PC-9 (cell line): ENCODE data around the gene ACAD11. TPM values are rescaled to one million over a fixed set of nuclear protein-coding genes. Genes with fewer than 3 reads are reported as not detected.
A peak's percentile ranks its signal among the peaks of the same experiment; 100 is the strongest.

Source experiments
- BruUV-seq: library from RNA; stranded (reverse); fragments of 400-500 nt; replicated peaks from 2 replicates; lab custom pipeline; 2021; lab: Mats Ljungman, UMichigan
- CTCF ChIA-PET: fragments of 300-600 bp; sonication (Branson Sonifier 250); formaldehyde crosslinking; loops from one replicate; lab custom pipeline; 2022; ENCODE audit warnings: antibody characterized with exemption; lab: Charles Lee
- POLR2A ChIA-PET: fragments of 300-600 bp; sonication (Branson Sonifier 250); formaldehyde crosslinking; loops from one replicate; lab custom pipeline; 2022; ENCODE audit warnings: antibody characterized with exemption; ENCODE audit not compliant: unreplicated experiment; lab: Charles Lee
- DNase-seq, 2 experiments: peaks; one replicate each; pipeline versions ENCODE4 v3.0.0 to v3.0.0-alpha.2; 2015 to 2022; ENCODE audit warnings: mixed read lengths in 1 of 2
- H2AFZ ChIP-seq: fragments of 200-600 bp; sonication (generic); 2 replicates; pipeline ENCODE4 v1.8.1; 2017; ENCODE audit warnings: antibody characterized with exemption
- H3F3A ChIP-seq: fragments of 200-600 bp; sonication (generic); 2 replicates; pipeline ENCODE4 v1.8.1; 2017; ENCODE audit warnings: antibody characterized with exemption, mild to moderate bottlenecking, low read depth; ENCODE audit not compliant: insufficient read depth
- H3K27ac ChIP-seq: fragments of 200-600 bp; sonication (generic); 2 replicates; pipeline ENCODE4 v1.6.1; 2016; ENCODE audit warnings: mixed run types
- H3K27me3 ChIP-seq: fragments of 200-600 bp; sonication (generic); 2 replicates; pipeline ENCODE4 v1.6.1; 2016; ENCODE audit warnings: low read depth, mixed run types; ENCODE audit not compliant: insufficient read depth
- H3K36me3 ChIP-seq: fragments of 200-600 bp; sonication (generic); 2 replicates; pipeline ENCODE4 v1.6.1; 2016; ENCODE audit warnings: low read depth, mixed run types
- H3K4me1 ChIP-seq: fragments of 200-600 bp; sonication (generic); replicated peaks from 2 replicates; pipeline ENCODE4 v1.6.1; 2016; ENCODE audit warnings: mixed run types; ENCODE audit not compliant: insufficient read depth
- H3K4me2 ChIP-seq: fragments of 200-600 bp; sonication (generic); 2 replicates; pipeline ENCODE4 v1.6.1; 2017; ENCODE audit warnings: mixed run types
- H3K4me3 ChIP-seq: fragments of 200-600 bp; sonication (generic); 2 replicates; pipeline ENCODE4 v1.6.1; 2016; ENCODE audit warnings: mixed run types
- H3K79me2 ChIP-seq: fragments of 200-600 bp; sonication (generic); 2 replicates; pipeline ENCODE4 v1.6.1; 2017; ENCODE audit warnings: low read depth, mixed run types
- H3K9me2 ChIP-seq: fragments of 200-600 bp; sonication (generic); 2 replicates; pipeline ENCODE4 v1.8.1; 2017; ENCODE audit warnings: mild to moderate bottlenecking; ENCODE audit not compliant: insufficient read depth
- H3K9me3 ChIP-seq: fragments of 200-600 bp; sonication (generic); 2 replicates; pipeline ENCODE4 v1.8.1; 2016; ENCODE audit warnings: low read depth; ENCODE audit not compliant: insufficient read depth
- H4K20me1 ChIP-seq: fragments of 200-600 bp; sonication (generic); 2 replicates; pipeline ENCODE4 v1.8.1; 2017; ENCODE audit not compliant: insufficient read depth
- EZH2 ChIP-seq: fragments of 200-600 bp; sonication (generic); IDR thresholded peaks from 2 replicates; pipeline ENCODE4 v1.8.0; 2017; ENCODE audit warnings: antibody characterized with exemption, low read depth
- intact Hi-C: fragments of 100-400 bp; cut with micrococcal nuclease; formaldehyde crosslinking; loops from one replicate; pipeline ENCODE4 v1.10.0; 2022; ENCODE audit not compliant: unreplicated experiment
- total RNA-seq: library from RNA; stranded (reverse); gene quantifications from 2 replicates; pipeline ENCODE4 v1.2.3, GENCODE V29; 2021
- TF ChIP-seq, protein P1 (sequence below): fragments of 200-600 bp; sonication (generic); conservative IDR thresholded peaks from 2 replicates; pipeline ENCODE4 v1.6.1; 2017; ENCODE audit warnings: mixed run types, antibody characterized with exemption, mild to moderate bottlenecking, moderate library complexity

ACAD11 gene
- total RNA-seq, 1 experiment from 2014 or later, result 13.2 TPM

DNA sequence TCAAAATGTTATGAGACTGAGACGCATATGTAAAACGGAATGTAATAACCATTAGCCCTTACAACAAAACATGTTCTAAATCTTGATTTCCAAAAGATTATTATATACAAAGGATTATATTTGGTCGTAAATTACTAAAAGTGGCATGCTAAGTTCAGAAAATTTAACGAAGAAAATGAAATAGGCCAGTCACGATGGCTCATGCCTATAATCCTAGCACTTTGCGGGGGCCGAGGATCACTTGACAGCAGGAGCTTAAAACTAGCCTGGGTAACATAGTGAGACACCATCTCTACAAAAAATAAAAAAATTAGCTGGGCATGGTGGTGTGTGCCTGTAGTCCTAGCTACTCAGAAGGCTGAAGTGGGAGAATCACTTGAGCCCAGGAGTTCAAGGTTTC is 29.0 kb downstream of the ACAD11 start:
- DNase-seq, result no peak
- no TSS peak for BruUV-seq
- Histone ChIP-seq H3K4me1 (peaks cover 12% of the 10 kb centered on the region; the same call in 1 of the 2 replicates), H3K4me3 (no peak overlapping the region), H3K9me2 (no peaks in the 10 kb centered on the region), H3F3A (0 out of 2 replicates have a peak, but pooled peaks cover 4% of the 10 kb centered on the region), H3K27me3 (no peaks in the 10 kb centered on the region), H4K20me1 (no peaks in the 10 kb centered on the region), H3K79me2 (no peaks in the 10 kb centered on the region), H3K9me3 (no peaks in the 10 kb centered on the region; the same call in 1 of the 2 replicates), H2AFZ (no peak overlapping the region), H3K27ac (0 out of 2 replicates have a peak overlapping the region, but pooled peaks have one; percentile 30), H3K4me2 (no peak overlapping the region), H3K36me3 (peaks cover 14% of the 10 kb centered on the region; the same call in 1 of the 2 replicates)
- intact Hi-C loops, result no loop called here
- ChIA-PET CTCF (no interaction called here), POLR2A (no interaction called here)
- TF ChIP-seq, protein P1, sequence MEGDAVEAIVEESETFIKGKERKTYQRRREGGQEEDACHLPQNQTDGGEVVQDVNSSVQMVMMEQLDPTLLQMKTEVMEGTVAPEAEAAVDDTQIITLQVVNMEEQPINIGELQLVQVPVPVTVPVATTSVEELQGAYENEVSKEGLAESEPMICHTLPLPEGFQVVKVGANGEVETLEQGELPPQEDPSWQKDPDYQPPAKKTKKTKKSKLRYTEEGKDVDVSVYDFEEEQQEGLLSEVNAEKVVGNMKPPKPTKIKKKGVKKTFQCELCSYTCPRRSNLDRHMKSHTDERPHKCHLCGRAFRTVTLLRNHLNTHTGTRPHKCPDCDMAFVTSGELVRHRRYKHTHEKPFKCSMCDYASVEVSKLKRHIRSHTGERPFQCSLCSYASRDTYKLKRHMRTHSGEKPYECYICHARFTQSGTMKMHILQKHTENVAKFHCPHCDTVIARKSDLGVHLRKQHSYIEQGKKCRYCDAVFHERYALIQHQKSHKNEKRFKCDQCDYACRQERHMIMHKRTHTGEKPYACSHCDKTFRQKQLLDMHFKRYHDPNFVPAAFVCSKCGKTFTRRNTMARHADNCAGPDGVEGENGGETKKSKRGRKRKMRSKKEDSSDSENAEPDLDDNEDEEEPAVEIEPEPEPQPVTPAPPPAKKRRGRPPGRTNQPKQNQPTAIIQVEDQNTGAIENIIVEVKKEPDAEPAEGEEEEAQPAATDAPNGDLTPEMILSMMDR, result no peak
- TF ChIP-seq EZH2, result no peak

DNA sequence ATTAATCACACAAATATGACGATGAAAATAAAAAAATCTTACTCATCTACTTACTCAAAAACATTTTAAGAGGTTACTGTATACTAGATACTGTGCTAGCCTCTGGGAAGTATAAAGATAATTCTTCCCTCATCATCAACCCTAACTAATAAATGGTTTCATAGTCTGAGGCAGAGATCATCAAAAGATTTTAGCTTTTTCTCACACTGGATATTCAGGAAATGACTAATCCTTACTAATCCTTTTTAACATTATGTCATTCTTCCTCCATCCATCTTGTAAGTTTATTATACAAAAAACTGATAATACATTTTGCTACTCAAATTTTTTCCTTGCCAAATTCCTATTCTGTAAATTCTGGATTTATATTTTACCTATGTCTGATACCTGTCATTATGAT is 29.7 kb downstream of the ACAD11 start:
- ChIA-PET POLR2A (no interaction called here), CTCF (no interaction called here)
- H3K9me2 ChIP-seq, result no peaks in the 10 kb centered on the region
- TF ChIP-seq, protein P1, result no peak
- no peak for TF ChIP-seq EZH2
- H3K36me3 ChIP-seq, result peaks cover 14% of the 10 kb centered on the region; the same call in 1 of the 2 replicates
- no peaks in the 10 kb centered on the region for H3K79me2 ChIP-seq
- peak in 1 of 2 experiments; percentile 45 for DNase-seq
- H3K4me2 ChIP-seq, result no peak overlapping the region
- H3K27ac ChIP-seq, result peak overlapping the region; percentile 30; the same call in 1 of the 2 replicates
- no peak overlapping the region for H3K4me3 ChIP-seq
- H2AFZ ChIP-seq, result no peak overlapping the region
- BruUV-seq, result no TSS peak
- H3F3A ChIP-seq, result 0 out of 2 replicates have a peak, but pooled peaks cover 4% of the 10 kb centered on the region
- intact Hi-C loops, result no loop called here
- no peaks in the 10 kb centered on the region for H4K20me1 ChIP-seq
- no peaks in the 10 kb centered on the region; the same call in 1 of the 2 replicates for H3K9me3 ChIP-seq
- peaks cover 12% of the 10 kb centered on the region; the same call in 1 of the 2 replicates for H3K4me1 ChIP-seq
- H3K27me3 ChIP-seq, result no peaks in the 10 kb centered on the region

DNA sequence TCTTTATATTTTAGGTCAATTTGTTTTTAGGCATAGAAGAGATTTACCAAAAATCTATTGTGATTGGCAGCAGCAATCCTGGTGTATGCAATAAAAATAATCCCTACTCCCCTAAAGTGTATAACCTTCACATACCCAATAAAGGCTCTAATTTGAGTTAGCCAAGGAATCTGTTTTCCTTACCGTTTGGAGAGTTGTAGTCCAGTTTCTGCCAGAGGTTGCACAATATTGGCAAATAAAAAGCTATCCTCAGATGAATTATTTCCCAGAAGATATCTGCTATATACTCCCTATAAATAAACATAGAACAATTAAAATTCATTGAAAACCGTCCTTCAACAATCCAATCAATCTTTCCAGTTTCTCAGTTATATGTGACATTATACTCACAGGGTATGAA is 31.5 kb downstream of the ACAD11 start:
- DNase-seq, result peak in 1 of 2 experiments; percentile 5
- no peak for TF ChIP-seq EZH2
- TF ChIP-seq, protein P1, result no peak
- Histone ChIP-seq H3K4me3 (no peak overlapping the region), H3K27ac (no peak overlapping the region), H3K4me1 (peaks cover 12% of the 10 kb centered on the region; the same call in 1 of the 2 replicates), H3K4me2 (no peak overlapping the region), H3K9me2 (no peaks in the 10 kb centered on the region), H4K20me1 (no peaks in the 10 kb centered on the region), H3K36me3 (peaks cover 14% of the 10 kb centered on the region; the same call in 1 of the 2 replicates), H3K9me3 (no peaks in the 10 kb centered on the region; the same call in 1 of the 2 replicates), H3K27me3 (no peaks in the 10 kb centered on the region), H3F3A (0 out of 2 replicates have a peak, but pooled peaks cover 4% of the 10 kb centered on the region), H3K79me2 (no peaks in the 10 kb centered on the region), H2AFZ (no peak overlapping the region)
- no TSS peak for BruUV-seq
- CTCF ChIA-PET, result no interaction called here
- intact Hi-C loops, result no loop called here
- POLR2A ChIA-PET, result no interaction called here
